HepG2 (cell line): ENCODE measurements around the gene TNFRSF6B. TPM values are rescaled to one million over a fixed set of nuclear protein-coding genes. Genes with fewer than 3 reads are reported as not detected.
A peak's percentile ranks its signal among the peaks of the same experiment; 100 is the strongest.

Source experiments
- ELF4 ChIP-seq: sonication (generic); formaldehyde crosslinking; IDR thresholded peaks from 2 replicates; pipeline ENCODE4 v1.5.0; 2020; ENCODE audit warnings: missing genetic modification reagents, mild to moderate bottlenecking, moderate library complexity, borderline replicate concordance
- HMG20B ChIP-seq: conservative IDR thresholded peaks from 2 replicates; pipeline ENCODE4 v1.6.1; 2016; ENCODE audit warnings: missing genetic modification reagents, missing compliant biosample characterization
- KLF9 ChIP-seq: IDR thresholded peaks from 2 replicates; pipeline ENCODE4 v1.6.1; 2016; ENCODE audit warnings: low read depth
- MAZ ChIP-seq, 2 experiments: sonication (generic) in 1 of 2; formaldehyde crosslinking in 1 of 2; IDR thresholded peaks; 2 replicates each; pipeline versions ENCODE4 v1.5.0 to v1.6.1; 2012 to 2020; ENCODE audit warnings: low read depth in 2 of 2, mild to moderate bottlenecking in 2 of 2, borderline replicate concordance in 1 of 2, improper control_type of control experiment in 1 of 2, low read length in 1 of 2, missing genetic modification reagents in 1 of 2, moderate library complexity in 1 of 2
- MIER3 ChIP-seq: IDR thresholded peaks from 2 replicates; pipeline ENCODE4 v1.6.1; 2016; ENCODE audit warnings: missing compliant biosample characterization, borderline replicate concordance
- MXI1 ChIP-seq: IDR thresholded peaks from 3 replicates; pipeline ENCODE4 v1.6.1; 2012; ENCODE audit warnings: low read depth, low read length, inconsistent platforms, borderline replicate concordance
- PAWR ChIP-seq: sonication (generic); formaldehyde crosslinking; IDR thresholded peaks from 2 replicates; pipeline ENCODE4 v1.4.0; 2020; ENCODE audit warnings: missing genetic modification reagents, mild to moderate bottlenecking, borderline replicate concordance
- XRCC5 ChIP-seq: fragments of 200-400 bp; formaldehyde crosslinking; optimal IDR thresholded peaks from 2 replicates; pipeline ENCODE3; 2017; ENCODE audit warnings: mild to moderate bottlenecking, low read length
- ZNF180 ChIP-seq: sonication (generic); formaldehyde crosslinking; IDR thresholded peaks from 2 replicates; pipeline ENCODE4 v1.4.0; 2020; ENCODE audit warnings: low read depth, missing genetic modification reagents, borderline replicate concordance
- ZNF343 ChIP-seq: sonication (generic); formaldehyde crosslinking; IDR thresholded peaks from 2 replicates; pipeline ENCODE4 v1.4.0; 2020; ENCODE audit warnings: mild to moderate bottlenecking, missing genetic modification reagents
- ZNF615 ChIP-seq: sonication (generic); formaldehyde crosslinking; IDR thresholded peaks from 2 replicates; pipeline ENCODE4 v1.5.0; 2020; ENCODE audit warnings: mild to moderate bottlenecking, missing genetic modification reagents, borderline replicate concordance
- ZNF670 ChIP-seq: sonication (generic); formaldehyde crosslinking; IDR thresholded peaks from 2 replicates; pipeline ENCODE4 v1.8.0; 2022; ENCODE audit warnings: mild to moderate bottlenecking, missing genetic modification reagents, borderline replicate concordance
- ZNF709 ChIP-seq: sonication (generic); formaldehyde crosslinking; IDR thresholded peaks from 2 replicates; pipeline ENCODE4 v1.5.0; 2020; ENCODE audit warnings: mild to moderate bottlenecking, missing genetic modification reagents
- ZNF713 ChIP-seq: sonication (generic); formaldehyde crosslinking; IDR thresholded peaks from 2 replicates; pipeline ENCODE4 v1.4.0; 2020; ENCODE audit warnings: mild to moderate bottlenecking, missing genetic modification reagents
- polyA plus RNA-seq, 8 experiments: library from polyadenylated mRNA; depleted of rRNA in 3 of 8; stranded (reverse) in 7 of 8; unstranded in 1 of 8; fragments of >200 nt; fragmentation: Illumina TruSeq in 4 of 8; extraction: Trizol in 4 of 8; gene quantifications; 2 replicates each; pipeline versions ENCODE4 v1.2.1 to v1.2.3, GENCODE V29; 2011 to 2016; ENCODE audit warnings: low read depth in 4 of 8, missing spikeins in 1 of 8, mixed read lengths in 1 of 8; ENCODE audit not compliant: insufficient read depth in 1 of 8
- total RNA-seq, 5 experiments: library from RNA; depleted of rRNA; stranded (reverse); fragments of >200 nt; fragmentation: Illumina TruSeq; extraction: Trizol; gene quantifications; 2 replicates each; pipeline ENCODE4 v1.2.3, GENCODE V29; 2016; ENCODE audit warnings: low read depth in 1 of 5
- TF ChIP-seq, protein P1 (sequence below): IDR thresholded peaks from 2 replicates; pipeline ENCODE4 v1.6.1; 2018; ENCODE audit warnings: missing genetic modification reagents
- TF ChIP-seq, protein P2 (sequence below): IDR thresholded peaks from 2 replicates; pipeline ENCODE4 v1.6.1; 2012; ENCODE audit warnings: low read depth, low read length, improper control_type of control experiment
- TF ChIP-seq, protein P3 (sequence below): sonication (generic); formaldehyde crosslinking; IDR thresholded peaks from 2 replicates; pipeline ENCODE4 v1.4.0; 2020; ENCODE audit warnings: missing genetic modification reagents
- TF ChIP-seq, protein P4 (sequence below): IDR thresholded peaks from 2 replicates; pipeline ENCODE4 v1.6.1; 2016; ENCODE audit warnings: low read depth, borderline replicate concordance
- TF ChIP-seq, protein P5 (sequence below): sonication (generic); formaldehyde crosslinking; IDR thresholded peaks from 2 replicates; pipeline ENCODE4 v1.8.1; 2023; ENCODE audit warnings: missing genetic modification reagents, inconsistent platforms, borderline replicate concordance

TNFRSF6B gene
- total and polyA plus RNA-seq, 2 of the 13 experiments (the other 11 are each of a cell fraction or from before 2014, with no cell fraction given): 0.24 TPM; not detected in 1

DNA sequence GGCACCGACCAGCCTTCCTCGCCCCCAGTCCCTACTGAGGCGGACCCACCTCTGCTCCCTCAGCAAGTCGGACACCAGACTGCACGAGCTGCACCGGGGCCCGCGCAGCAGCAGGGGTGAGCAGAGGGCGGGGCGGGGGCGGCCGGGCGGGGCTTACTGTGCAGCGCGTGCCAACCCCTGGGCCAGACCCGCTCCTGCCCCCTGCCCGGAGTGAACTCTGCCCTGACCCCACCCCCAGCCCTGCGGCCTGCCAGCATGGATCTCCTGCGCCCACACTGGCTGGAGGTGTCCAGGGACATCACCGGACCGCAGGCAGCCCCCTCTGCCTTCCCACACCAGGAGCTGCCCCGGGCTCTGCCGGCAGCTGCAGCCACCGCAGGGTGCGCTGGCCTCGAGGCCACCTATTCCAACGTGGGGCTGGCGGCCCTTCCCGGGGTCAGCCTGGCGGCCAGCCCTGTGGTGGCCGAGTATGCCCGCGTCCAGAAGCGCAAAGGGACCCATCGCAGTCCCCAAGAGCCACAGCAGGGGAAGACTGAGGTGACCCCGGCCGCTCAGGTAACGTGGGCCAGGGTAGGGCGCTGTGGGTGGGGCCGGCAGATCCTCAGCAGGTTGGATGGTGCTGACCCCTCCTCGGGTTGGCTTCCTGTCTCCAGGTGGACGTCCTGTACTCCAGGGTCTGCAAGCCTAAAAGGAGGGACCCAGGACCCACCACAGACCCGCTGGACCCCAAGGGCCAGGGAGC, 41.7 kb downstream of the TNFRSF6B start (continued):
- TF ChIP-seq ZNF713 (CRISPR knock-in tag) (0 out of 2 replicates have a peak, but pooled peaks have one; percentile 86), PAWR (CRISPR knock-in tag) (0 out of 2 replicates have a peak, but pooled peaks have one; percentile 90), ELF4 (CRISPR knock-in tag) (peak; percentile 52; the same call in 1 of the 2 replicates), KLF9 (no peak), ZNF615 (CRISPR knock-in tag) (0 out of 2 replicates have a peak, but pooled peaks have one; percentile 84), XRCC5 (peak; percentile 33), MXI1 (peak; percentile 88; the same call in 1 of the 3 replicates), MAZ (IDR thresholded peaks at IDR 0.05; ENCODE audit: borderline replicate concordance, low read depth, low read length) (peak; percentile 97), MAZ (CRISPR knock-in tag; IDR thresholded peaks at IDR 0.05; ENCODE audit: low read depth) (peak; percentile 97), MIER3 (peak; percentile 57; the same call in 1 of the 2 replicates), ZNF343 (peak; percentile 94; the same call in 1 of the 2 replicates), HMG20B (CRISPR knock-in tag) (no peak; the same call in 1 of the 2 replicates), ZNF180 (CRISPR knock-in tag) (peak; percentile 84; the same call in 1 of the 2 replicates), ZNF670 (0 out of 2 replicates have a peak, but pooled peaks have one; percentile 62), ZNF709 (CRISPR knock-in tag) (peak; percentile 57; the same call in 1 of the 2 replicates)
- TF ChIP-seq, protein P1, sequence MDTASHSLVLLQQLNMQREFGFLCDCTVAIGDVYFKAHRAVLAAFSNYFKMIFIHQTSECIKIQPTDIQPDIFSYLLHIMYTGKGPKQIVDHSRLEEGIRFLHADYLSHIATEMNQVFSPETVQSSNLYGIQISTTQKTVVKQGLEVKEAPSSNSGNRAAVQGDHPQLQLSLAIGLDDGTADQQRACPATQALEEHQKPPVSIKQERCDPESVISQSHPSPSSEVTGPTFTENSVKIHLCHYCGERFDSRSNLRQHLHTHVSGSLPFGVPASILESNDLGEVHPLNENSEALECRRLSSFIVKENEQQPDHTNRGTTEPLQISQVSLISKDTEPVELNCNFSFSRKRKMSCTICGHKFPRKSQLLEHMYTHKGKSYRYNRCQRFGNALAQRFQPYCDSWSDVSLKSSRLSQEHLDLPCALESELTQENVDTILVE (CRISPR knock-in tag): no peak; the same call in 1 of the 2 replicates
- TF ChIP-seq, protein P2, sequence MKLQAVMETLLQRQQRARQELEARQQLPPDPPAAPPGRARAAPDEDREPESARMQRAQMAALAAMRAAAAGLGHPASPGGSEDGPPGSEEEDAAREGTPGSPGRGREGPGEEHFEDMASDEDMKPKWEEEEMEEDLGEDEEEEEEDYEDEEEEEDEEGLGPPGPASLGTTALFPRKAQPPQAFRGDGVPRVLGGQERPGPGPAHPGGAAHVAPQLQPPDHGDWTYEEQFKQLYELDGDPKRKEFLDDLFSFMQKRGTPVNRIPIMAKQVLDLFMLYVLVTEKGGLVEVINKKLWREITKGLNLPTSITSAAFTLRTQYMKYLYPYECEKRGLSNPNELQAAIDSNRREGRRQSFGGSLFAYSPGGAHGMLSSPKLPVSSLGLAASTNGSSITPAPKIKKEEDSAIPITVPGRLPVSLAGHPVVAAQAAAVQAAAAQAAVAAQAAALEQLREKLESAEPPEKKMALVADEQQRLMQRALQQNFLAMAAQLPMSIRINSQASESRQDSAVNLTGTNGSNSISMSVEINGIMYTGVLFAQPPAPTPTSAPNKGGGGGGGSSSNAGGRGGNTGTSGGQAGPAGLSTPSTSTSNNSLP: no peak
- TF ChIP-seq, protein P3, sequence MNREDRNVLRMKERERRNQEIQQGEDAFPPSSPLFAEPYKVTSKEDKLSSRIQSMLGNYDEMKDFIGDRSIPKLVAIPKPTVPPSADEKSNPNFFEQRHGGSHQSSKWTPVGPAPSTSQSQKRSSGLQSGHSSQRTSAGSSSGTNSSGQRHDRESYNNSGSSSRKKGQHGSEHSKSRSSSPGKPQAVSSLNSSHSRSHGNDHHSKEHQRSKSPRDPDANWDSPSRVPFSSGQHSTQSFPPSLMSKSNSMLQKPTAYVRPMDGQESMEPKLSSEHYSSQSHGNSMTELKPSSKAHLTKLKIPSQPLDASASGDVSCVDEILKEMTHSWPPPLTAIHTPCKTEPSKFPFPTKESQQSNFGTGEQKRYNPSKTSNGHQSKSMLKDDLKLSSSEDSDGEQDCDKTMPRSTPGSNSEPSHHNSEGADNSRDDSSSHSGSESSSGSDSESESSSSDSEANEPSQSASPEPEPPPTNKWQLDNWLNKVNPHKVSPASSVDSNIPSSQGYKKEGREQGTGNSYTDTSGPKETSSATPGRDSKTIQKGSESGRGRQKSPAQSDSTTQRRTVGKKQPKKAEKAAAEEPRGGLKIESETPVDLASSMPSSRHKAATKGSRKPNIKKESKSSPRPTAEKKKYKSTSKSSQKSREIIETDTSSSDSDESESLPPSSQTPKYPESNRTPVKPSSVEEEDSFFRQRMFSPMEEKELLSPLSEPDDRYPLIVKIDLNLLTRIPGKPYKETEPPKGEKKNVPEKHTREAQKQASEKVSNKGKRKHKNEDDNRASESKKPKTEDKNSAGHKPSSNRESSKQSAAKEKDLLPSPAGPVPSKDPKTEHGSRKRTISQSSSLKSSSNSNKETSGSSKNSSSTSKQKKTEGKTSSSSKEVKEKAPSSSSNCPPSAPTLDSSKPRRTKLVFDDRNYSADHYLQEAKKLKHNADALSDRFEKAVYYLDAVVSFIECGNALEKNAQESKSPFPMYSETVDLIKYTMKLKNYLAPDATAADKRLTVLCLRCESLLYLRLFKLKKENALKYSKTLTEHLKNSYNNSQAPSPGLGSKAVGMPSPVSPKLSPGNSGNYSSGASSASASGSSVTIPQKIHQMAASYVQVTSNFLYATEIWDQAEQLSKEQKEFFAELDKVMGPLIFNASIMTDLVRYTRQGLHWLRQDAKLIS: peak; percentile 91
- TF ChIP-seq, protein P4, sequence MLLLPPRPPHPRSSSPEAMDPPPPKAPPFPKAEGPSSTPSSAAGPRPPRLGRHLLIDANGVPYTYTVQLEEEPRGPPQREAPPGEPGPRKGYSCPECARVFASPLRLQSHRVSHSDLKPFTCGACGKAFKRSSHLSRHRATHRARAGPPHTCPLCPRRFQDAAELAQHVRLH (CRISPR knock-in tag): peak; percentile 80; the same call in 1 of the 2 replicates
- TF ChIP-seq, protein P5, sequence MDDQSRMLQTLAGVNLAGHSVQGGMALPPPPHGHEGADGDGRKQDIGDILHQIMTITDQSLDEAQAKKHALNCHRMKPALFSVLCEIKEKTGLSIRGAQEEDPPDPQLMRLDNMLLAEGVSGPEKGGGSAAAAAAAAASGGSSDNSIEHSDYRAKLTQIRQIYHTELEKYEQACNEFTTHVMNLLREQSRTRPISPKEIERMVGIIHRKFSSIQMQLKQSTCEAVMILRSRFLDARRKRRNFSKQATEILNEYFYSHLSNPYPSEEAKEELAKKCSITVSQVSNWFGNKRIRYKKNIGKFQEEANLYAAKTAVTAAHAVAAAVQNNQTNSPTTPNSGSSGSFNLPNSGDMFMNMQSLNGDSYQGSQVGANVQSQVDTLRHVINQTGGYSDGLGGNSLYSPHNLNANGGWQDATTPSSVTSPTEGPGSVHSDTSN (CRISPR knock-in tag): 0 out of 2 replicates have a peak, but pooled peaks have one; percentile 74
